ENCODE results near the gene ANTXR1.
"Not testable (repeated sequence)": the region's sequence is repeated elsewhere in the genome, so short reads cannot be mapped to it uniquely, and the experiment has no call there.

DNA sequence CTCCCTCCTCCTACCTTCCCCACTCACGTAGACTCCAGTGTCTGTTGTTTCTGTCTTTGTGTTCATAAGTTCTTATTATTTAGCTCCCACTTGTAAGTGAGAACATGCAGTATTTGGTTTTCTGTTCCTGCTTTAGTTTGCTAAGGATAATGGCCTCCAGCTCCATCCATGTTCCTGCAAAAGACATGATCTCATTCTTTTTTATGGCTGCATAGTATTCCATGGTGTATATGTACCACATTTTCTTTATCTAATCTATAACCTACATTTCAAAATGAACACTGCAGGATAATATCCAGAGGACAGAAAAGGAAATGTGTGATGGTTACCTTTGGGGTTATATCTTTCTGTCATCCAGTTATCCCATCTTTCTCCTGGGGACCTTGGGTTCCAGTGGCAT lies 218.0 kb downstream of the ANTXR1 start:
- TF ChIP-seq, protein P1, sequence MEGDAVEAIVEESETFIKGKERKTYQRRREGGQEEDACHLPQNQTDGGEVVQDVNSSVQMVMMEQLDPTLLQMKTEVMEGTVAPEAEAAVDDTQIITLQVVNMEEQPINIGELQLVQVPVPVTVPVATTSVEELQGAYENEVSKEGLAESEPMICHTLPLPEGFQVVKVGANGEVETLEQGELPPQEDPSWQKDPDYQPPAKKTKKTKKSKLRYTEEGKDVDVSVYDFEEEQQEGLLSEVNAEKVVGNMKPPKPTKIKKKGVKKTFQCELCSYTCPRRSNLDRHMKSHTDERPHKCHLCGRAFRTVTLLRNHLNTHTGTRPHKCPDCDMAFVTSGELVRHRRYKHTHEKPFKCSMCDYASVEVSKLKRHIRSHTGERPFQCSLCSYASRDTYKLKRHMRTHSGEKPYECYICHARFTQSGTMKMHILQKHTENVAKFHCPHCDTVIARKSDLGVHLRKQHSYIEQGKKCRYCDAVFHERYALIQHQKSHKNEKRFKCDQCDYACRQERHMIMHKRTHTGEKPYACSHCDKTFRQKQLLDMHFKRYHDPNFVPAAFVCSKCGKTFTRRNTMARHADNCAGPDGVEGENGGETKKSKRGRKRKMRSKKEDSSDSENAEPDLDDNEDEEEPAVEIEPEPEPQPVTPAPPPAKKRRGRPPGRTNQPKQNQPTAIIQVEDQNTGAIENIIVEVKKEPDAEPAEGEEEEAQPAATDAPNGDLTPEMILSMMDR (IDR thresholded peaks at IDR 0.05 in 2 of 3, conservative IDR thresholded peaks at IDR 0.05 in 1 of 3; ENCODE audit: borderline replicate concordance in 1 of 3, insufficient read depth in 1 of 3, low read depth in 2 of 3, low read length in 2 of 3): not testable (repeated sequence)
- not testable (repeated sequence) for TF ChIP-seq EZH2 (IDR thresholded peaks at IDR 0.05); POLR2A (IDR thresholded peaks at IDR 0.05; ENCODE audit: borderline replicate concordance, extremely low read depth, insufficient read depth, insufficient read length)

All from HCT116 (cell line).